GM18517 (cell line): ENCODE results near the gene JMJD1C.
"Not testable (repeated sequence)": the region's sequence is repeated elsewhere in the genome, so short reads cannot be mapped to it uniquely, and the experiment has no call there.

ENCODE experiments used
- ATAC-seq: cut with Tn5 transposase; IDR thresholded peaks from one replicate; pipeline ENCODE4 v1.9.1; 2021; ENCODE audit warnings: mild to moderate bottlenecking, moderate library complexity; ENCODE audit not compliant: unreplicated experiment

JMJD1C gene

GRCh38 chr10:63308628-63309027, 157.1 kb downstream of the JMJD1C start:
- ATAC-seq, result no peak

GRCh38 chr10:63304146-63304545, 161.6 kb downstream of the JMJD1C start:
- no peak for ATAC-seq

GRCh38 chr10:63300801-63301200, 165.0 kb downstream of the JMJD1C start:
- no peak for ATAC-seq

- ATAC-seq, result no peak
Measured at GRCh38 chr10:63297941-63298340, 167.8 kb downstream of the JMJD1C start.

- no peak for ATAC-seq
Measured at GRCh38 chr10:63294781-63295180, 171.0 kb downstream of the JMJD1C start.

GRCh38 chr10:63292847-63293246, 172.9 kb downstream of the JMJD1C start:
- not testable (repeated sequence) for ATAC-seq

GRCh38 chr10:63288170-63288569, 177.6 kb downstream of the JMJD1C start:
- ATAC-seq, result no peak

- peak; percentile 91 for ATAC-seq
Measured at GRCh38 chr10:63286754-63287264, 179.0 kb downstream of the JMJD1C start.

- no peak for ATAC-seq
Measured at GRCh38 chr10:63286340-63286739, 179.4 kb downstream of the JMJD1C start.

- not testable (repeated sequence) for ATAC-seq
Measured at GRCh38 chr10:63283901-63284300, 181.9 kb downstream of the JMJD1C start.

GRCh38 chr10:63283093-63283492, 182.7 kb downstream of the JMJD1C start:
- no peak for ATAC-seq

GRCh38 chr10:63281967-63282366, 183.8 kb downstream of the JMJD1C start:
- no peak for ATAC-seq

GRCh38 chr10:63280386-63280785, 185.4 kb downstream of the JMJD1C start:
- ATAC-seq, result no peak

- ATAC-seq, result no peak
Measured at GRCh38 chr10:63275094-63275493, 190.7 kb downstream of the JMJD1C start.

GRCh38 chr10:63273577-63273976, 192.2 kb downstream of the JMJD1C start:
- no peak for ATAC-seq

GRCh38 chr10:63268798-63269503, 196.8 kb downstream of the JMJD1C start:
- peak; percentile 94 for ATAC-seq

- no peak for ATAC-seq
Measured at GRCh38 chr10:63268149-63268797, 197.5 kb downstream of the JMJD1C start.

GRCh38 chr10:63267414-63268148, 198.2 kb downstream of the JMJD1C start:
- no peak for ATAC-seq

GRCh38 chr10:63266391-63267316, 199.1 kb downstream of the JMJD1C start:
- no peak for ATAC-seq

GRCh38 chr10:63265683-63266235, 200.0 kb downstream of the JMJD1C start:
- no peak for ATAC-seq
